Measurements from ENCODE around the gene CACNA2D2.
"Not testable (repeated sequence)": the region's sequence is repeated elsewhere in the genome, so short reads cannot be mapped to it uniquely, and the experiment has no call there.

The CACNA2D2 gene

DNA sequence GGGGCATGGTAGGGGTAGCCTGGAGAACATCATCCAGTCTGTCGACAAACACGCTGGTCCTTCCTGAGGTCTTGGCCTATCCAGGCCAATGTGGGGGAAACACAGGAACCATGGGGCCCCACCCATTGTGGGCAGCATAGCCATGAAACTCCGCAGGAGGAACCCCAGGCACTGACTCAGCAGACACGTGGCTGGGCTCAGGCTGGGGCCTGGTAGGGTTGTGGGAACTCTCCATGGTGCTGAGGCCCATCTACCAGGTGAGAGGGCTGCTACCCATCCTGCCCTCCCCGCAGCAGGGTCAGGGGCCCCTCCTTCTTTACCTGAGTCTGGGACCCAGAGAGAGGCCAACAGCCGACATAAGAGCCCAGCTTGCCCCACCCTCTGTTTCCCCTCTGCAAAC is 22.6 kb upstream of the CACNA2D2 start:
- no peak for FAIRE-seq

DNA sequence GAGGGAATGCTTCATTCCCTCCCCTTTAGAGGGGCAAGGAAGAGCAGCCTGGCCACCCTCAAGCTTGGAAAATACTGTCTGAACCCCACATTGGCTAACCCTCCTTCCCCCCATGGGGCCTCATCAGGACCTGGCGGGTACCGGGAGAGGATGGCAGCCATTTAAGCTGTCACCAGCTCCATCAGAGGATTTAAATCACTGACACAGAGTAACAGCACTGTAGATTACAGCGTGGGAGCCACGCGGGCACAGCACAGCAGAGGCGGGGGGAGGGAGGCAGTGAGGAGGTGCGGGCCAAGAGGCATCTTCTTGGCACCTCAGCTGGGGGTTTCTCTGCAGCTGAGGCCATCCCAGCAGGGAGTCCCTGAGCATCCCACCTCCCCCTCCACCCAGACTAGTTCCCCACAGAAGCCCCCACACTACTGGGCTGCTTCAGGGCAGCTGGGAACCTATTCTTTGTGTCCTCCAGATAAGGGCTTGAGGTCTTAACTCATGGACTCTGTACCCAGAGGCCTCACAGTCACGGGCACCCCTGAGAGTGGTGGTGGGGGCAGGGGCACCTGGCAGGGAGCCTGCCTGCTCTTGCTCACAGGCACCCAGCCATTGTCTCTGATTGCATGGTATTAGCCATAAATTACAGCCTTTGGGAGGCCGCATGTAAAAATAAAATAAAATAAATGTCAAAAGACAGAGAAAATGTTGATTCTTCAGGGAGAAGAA is 21.9 kb upstream of the CACNA2D2 start:
- FAIRE-seq, result no peak

DNA sequence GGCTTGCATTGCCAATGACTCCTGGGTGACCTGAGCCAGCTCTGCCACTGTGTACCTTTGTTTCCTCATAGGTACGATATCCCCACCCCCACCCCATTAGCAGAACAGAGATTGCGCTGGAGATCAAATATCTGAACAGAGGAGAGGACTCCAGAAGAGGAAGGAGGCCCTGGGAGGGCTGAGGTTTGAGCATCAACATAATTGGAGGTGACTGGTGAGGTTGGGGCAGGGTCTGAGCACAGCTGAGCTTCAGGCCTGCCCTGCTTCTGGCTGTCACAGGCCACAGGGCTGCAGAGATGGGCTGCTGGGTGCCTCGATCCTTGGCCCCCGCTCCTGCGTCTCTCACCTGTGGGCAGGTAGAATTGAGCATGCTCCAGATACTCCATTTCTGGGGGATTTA is 21.3 kb upstream of the CACNA2D2 start:
- no peak for FAIRE-seq

DNA sequence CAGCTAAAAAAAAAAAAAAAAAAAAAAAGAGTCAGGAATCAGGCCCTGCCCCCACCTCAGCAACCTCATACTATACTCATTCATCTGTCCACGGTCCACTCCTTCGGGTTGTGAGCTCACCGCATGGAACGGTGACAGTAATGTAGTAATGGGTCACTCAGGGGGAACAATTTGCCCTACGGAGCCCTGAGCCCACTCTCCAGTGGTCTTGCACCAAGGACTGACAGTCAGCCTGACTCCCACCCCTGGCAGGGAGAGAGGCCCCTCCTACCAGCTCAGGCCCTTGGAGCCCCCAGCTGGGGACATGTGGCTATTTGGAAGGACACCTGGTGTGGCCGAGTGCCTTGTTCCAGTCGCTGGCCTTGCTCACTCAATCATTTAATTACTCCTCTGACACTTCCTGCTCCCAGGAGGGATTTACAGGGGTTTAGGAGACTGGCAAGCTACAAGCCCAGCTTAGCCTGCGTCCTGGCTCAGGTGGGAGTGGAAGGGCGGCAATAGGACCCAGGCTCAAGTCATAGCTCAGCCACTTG is 19.9 kb upstream of the CACNA2D2 start:
- FAIRE-seq, result no peak

DNA sequence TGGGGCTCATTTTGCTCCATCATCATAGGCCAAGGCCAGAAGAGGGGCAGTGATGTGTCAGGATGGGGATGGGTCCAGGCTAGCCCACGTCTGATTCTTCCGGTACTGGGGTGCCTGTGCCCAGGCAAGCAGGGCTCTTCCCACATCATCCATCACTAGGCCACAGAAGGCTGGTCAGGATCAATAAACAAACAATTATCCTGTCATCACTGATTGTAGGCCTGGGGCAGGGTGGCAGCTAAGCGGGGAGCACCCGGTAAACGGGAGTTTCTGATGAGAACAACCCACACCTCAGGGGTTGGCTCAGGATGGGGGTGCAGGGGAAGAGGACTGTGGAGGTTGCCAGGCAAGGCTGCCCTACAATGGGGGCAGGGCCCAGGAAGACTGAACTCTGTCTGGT is 18.1 kb upstream of the CACNA2D2 start:
- FAIRE-seq, result no peak

DNA sequence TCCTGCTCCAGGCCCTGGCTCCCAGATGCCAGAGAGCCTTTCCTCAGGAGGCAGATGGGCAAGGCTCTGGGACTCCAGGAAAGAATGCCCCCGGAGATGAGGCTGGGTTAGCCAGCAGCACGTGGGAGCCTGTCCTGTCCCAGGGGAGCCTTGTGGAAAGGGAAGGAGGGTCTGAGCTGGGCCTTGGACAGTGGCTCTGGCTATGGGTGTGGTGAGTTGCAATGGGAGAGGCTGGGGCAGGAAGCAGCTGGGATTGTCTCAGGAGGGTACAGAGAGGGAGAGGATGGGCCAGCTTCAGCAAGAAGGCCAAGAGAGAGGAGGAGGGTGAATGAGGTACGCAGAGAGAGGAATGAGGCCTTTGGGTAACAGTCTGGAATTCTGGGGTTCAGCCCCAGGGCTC is 17.4 kb upstream of the CACNA2D2 start:
- no peak for FAIRE-seq

DNA sequence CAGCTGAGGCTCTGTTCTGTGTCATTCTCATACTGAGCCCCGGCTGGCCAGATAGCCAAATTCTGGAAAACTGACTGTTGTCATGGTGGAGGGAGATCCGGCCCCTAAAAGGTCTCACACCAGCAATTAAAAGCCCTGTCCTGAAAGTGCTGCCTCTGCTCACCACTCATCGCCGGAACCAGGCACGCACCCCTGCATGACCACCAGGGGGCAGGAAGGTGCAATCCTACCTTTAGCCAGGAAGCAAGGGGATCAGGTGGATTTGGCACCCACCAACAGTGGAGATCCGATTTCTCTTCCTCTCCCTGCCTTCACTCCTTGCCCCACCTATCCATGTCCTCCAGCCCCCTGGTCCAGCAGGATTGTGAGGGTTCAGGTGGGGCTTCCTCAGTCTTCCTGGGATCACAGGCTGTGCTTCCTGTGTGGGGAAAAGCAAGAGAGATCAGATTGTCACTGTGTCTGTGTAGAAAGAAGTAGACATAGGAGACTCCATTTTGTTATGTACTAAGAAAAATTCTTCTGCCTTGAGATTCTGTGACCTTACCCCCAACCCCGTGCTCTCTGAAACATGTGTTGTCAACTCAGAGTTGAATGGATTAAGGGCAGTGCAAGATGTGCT is 16.1 kb upstream of the CACNA2D2 start:
- no peak for FAIRE-seq

DNA sequence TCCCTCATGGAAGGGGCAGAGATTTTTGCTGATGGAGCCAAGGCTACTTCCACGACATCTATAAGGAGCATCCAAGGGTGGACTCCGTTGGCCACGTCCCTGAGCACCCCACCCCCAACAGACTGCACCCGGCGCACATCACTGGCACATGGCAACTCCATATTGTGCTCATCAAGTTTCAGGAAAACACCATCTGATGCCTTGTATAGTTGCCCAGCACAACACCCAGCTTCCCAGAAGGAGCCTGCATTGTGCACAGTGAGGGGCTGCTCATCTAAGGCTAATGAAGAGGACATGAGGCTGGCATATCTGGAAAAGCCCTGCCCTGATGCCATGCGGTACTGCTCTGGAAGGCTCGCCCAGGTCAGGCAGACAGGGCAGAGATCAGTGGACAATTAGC is 15.0 kb upstream of the CACNA2D2 start:
- no peak for FAIRE-seq

DNA sequence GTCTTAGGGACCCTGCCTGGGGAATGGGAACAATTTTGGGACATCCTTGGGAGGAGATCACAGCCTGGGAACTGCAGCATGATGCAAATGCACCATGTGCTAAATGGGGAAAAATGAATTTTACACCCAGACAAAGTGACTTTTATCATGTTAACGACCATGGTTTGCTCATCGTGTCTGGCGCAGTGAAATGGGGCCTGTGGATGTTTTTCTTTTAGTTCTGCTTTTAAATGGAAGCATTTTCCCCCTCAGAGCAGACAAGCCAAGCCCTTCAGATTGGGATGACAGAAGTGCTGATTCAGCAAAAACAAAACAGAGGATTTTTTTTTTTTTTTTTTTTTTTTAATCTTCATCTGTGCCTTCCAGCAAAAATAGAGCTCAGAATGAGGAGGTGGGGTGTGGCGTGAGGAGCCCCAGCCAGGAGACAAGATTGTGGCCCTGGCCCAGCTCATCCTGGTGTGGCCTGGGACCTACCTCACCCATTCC is 14.3 kb upstream of the CACNA2D2 start:
- FAIRE-seq, result no peak

DNA sequence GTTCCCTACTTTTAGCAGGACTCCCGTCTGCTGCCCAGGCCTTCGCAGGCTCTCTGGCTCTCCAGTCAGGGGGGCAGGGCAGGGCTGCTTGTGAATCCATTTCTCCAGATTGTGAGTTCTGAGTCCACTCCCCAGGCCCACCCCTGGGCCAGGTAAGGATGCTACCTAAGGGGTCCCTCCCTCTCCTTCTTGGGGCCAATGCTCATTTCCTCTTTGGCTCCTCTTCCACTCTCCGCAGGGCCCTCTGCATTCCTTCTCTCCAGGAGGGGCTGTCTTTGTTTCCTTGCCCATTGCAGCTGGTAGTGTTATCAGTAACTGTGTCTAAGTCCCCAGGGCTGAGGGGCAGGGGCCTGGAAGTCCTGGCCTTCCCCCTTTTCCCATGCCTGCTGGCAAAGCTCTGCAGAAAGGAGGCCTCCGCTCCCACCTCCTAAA is 13.0 kb upstream of the CACNA2D2 start:
- no peak for FAIRE-seq

DNA sequence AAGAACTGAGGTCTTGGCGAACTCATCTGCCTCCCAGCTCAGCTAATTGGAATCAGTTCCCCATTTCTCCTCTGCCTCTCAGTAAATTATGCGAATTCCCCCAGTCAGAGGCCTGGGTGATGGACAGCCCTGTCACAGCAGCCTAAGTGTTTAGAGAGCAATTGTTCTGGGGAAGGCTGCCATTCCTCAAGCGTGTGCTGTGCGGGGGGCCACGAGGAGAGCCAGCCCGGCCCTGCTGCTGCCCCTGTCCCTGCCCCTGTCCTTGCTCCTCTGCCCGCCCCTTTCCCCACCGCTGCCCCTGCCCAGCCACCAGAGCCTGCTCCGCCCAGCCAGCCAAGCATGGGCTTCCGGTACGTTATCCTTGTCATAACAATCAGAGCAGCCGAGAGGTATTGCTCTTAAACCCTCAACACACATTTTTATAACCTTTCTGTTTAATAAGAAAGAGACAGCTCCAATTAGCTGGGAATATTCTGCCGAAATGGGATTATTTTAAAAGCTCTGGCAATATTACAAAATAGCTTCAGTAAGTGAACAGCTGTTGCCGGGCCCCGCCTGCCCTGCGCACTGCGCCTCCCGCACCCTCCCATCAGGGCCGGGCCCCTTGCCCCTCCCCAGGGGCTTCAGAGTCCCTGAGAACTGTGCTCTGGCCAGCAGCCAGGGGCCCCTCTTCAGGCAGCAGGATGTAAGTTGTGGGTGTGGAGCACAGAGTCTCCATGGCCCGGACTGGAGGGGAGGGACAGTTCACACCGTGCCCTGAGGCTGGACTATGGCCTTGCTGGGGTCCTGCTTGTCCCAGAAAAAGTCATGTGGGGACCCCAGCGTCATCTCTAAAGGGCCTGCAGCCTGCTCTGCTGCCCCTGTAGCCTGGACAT is 12.4 kb upstream of the CACNA2D2 start:
- FAIRE-seq, result no peak

DNA sequence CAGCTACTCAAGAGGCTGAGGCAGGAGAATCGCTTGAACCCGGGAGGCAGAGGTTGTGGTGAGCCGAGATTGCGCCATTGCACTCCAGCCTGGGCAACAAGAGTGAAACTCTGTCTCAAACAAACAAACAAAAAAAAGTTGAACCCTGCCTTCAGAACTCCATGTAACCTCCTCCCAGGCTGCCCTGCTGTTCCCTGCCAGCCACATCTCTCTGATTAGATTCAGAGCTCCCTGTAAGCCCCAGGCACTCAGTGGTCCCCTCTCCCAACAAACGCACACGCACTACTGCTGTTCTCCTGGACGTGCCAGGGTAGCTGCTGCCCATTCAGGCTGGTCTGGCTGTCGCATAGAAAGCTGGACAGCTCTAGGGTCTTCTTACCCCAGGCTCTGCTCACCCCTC is 9.5 kb upstream of the CACNA2D2 start:
- not testable (repeated sequence) for FAIRE-seq

DNA sequence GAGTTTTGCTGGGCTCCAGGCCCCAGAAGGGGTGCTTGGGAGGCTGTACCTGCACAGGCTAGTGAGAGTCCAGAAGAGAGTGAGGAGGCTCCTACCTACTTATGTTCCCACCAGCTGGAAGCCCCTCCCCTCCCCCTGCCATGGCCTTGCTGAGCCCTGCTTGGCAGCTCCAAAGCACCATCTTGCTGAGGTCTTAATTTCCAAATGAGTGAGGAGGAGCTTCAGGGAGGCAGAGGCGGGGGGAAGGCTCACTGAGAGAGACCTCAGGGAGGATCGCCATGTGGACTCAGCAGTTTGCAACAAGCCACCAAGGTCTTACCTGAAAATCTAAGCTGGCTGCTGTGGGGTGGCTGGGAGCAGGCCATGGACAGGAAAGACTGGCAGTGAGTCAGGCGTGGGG is 8.7 kb upstream of the CACNA2D2 start:
- FAIRE-seq, result no peak

DNA sequence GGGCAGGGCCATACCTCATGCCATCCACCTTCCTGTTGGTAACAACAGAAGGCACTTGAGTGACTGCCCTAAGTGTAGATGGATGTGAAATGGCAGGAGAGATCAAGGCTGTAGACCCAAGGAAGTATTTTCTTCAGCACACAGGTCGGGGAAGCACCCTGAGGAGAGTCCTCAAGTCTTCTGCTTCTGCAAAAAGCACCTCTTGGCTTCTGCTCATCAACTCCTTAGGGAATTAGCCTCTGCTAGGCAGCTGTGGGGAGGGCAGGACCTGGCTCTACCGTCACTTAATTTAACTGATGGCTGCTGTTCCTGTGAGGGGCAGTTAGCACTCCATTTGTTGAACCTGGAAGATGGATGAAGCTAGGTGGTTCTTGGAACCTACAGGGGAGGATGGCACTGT is 6.9 kb upstream of the CACNA2D2 start:
- no peak for FAIRE-seq

DNA sequence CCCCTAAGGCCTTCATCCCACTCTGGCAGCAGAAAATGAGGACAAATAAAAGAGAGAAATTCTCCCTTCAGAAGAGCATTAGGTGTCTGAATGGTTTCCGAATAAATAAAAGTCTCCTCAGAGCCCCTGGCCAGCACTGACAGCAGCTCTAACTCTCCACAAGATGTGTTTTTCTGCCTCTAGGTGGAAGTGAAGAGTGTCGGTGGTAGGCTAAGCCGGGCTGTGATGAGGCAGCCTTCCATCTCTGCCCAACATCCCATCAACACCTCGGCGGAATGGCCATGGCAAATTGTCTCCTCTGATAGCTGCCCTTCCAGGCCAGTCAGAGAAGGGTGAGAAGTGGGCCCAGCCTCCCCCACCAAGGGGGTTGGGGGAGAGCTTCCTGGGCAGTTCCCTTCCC is 6.3 kb upstream of the CACNA2D2 start:
- FAIRE-seq, result no peak

DNA sequence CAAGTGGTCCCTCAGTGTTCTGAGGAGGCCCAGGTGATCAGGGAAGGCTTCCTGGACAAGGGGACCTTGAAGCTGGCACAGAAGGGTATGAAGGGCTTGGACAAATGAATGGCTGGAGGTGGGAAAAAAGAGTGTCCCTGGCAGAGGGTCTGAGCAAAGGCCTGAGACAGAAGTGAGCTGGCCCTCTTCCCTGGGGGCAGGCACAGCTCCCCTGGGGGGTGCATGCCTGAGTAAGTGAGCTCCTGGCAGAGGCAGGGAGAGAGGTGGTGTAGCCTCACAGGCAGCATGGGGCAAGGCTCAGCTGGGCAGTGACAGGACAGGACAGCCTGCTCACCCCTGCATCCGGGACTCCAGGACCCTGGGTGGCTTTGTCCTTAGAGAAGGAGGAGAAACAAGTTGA is 5.4 kb upstream of the CACNA2D2 start:
- FAIRE-seq, result no peak

DNA sequence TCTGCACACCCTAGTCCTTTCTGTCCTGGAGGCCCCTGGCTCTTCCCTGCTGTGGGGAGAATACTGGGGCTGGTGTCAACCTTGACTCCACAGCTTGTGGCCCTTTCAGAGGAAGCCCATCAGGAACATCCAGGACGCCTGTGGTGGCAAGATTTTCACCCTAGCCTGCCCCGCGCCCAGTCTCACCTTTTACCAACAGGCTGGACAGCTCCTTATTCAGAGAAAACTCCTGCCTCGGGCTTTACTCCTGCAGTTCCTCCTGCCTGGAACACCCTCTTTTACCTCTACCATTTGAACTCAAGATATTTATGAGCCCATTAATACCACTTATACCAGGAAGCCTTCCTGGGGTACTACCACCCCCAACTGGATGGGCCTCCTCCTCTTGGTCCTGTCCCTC is 2.7 kb upstream of the CACNA2D2 start:
- FAIRE-seq, result no peak

DNA sequence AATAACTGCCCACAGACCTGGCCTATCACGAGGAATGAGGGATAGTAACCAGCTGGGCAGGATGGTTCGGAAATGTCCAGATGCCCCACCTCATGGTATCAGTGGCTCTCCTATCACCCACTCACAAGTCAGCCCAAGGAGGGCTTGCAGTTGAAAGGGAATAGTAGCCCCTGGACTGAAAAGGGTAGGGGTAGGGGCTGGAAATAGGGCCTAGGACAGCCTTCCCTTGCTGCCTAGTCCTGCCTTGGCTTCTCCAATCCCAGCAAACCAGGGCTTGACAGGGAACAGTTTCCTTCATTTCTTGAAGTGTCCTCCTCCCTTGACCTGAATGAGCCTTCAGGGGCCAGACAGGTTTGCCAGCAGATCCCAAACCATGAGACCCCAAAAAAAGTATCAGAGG is 1.2 kb upstream of the CACNA2D2 start:
- FAIRE-seq, result no peak

DNA sequence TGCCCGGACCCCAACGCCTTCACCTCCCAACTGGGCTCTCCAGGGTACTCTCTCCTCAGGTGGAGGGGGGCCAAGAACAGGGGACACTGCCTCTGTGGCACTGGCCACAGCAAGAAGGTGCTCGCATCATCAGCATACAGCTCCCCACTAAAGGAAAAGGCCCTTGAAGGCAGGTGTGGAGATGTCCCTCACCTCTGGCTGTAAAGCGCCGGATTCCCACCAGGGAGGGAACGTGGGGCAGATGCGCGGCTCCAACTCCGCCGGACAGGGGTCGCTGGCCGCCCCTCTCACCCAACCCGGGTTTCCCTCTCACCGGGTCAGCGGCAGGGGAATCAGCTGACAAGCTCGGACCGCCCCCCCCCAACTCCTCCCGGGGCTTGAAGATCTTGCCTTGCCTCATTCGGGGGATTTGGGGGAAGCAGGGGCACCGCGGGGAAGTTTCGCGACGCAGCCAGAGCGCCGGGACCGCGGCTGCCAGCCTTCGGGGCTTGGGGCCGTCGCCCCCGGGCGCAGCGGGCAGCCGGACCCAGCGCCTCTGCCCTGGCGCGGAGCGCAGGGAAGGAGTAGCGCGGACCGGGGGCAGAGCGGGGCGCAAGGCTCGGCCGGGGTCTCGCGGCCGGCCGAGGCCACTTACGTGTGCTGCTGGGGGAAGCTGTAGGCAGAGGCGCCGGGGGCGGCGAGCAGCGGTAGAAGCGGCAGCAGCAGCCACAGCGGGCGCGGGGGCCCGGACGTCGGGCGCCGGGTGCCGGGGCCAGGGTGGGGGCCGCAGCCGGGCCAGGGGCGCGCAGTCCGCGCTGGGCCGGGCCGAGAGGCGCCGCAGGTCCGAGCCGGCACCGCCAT is 630 bp downstream of the CACNA2D2 start:
- no peak for FAIRE-seq

DNA sequence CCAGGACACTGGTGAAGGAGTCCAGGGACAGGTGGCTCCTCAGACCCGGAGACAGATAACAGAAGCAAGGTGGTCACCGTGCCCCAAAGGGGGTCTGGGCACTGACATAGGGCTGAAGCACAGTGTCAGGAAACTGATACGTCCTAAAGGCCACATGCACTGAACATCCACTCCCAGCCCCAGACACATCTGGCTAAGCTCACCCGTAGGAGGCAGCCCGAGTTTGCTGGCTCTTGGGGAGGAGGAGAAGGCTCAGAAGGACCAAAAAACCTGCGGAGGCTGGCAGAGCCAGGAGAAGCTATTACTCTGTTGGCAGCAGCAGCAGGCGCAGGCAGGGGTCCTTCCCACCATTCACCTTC is 1.2 kb downstream of the CACNA2D2 start:
- no peak for FAIRE-seq

DNA sequence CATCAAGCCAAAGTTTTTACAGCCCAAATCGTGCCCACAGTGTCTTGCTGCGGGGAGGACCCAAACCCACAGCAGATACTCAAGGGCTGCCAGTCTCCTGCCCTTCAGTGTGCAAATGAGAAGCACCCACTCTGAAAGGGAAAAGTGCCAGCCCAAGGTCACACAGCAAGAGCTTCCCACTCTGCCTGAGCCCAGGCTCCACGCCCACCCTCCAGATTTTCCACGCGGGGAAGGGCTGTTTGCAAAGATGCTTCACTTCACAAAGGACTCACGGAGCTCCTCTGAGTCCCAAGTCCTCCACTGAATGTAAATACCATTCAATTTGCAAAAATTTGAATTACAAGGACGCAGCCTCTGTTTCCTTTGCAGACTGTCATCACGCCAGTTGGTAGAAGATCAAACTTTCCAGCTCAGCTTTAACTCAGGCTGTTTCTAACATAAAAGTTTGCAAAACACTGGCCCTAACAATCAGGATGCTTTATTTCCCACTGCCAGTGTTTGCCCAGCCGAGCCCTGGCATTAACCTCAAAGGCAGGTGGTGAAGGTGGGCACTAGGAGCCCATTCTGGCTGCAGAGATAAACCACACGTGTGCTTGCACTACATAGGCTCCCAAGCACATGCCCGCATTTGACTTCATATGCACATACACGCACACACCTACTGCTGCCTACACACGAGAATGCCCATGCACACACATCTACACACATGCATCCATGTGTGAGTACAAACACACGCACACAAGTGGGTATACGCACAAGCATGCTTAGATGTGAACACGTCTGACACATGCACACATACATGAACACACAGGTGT is 7.6 kb downstream of the CACNA2D2 start:
- FAIRE-seq, result no peak

DNA sequence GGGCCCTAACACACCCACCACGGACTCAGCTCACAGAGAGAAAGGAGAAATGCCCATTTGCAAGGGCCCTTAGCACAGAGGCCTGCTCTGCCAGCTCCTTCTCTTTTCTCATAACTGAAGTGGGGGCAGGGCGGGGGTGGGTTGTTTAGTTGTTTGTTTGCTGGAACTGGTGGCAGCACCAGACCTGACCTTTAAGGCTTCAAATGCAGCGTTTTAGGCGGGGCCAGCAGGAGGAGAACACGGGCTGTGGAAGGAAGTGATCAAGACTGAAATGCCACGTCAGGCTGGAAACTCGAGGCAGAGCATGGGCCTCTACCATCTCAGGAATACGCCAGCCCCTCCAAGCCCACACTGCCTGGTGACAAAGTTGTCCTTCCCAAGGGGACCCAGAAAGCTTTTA is 9.3 kb downstream of the CACNA2D2 start:
- no peak for FAIRE-seq

All from colon (tissue), 2 donors.